Activated CD8-positive, alpha-beta memory T cell treated with anti-CD3 and anti-CD28 coated beads for 24 hours (primary cell): ENCODE results near the gene ALOX5AP.

Experiments
- DNase-seq: peaks from one replicate; pipeline ENCODE4 v3.0.0-alpha.2; 2020

Gene ALOX5AP

GRCh38 chr13:30773561-30773960 is 38.2 kb downstream of the ALOX5AP start:
- DNase-seq: no peak

DNA sequence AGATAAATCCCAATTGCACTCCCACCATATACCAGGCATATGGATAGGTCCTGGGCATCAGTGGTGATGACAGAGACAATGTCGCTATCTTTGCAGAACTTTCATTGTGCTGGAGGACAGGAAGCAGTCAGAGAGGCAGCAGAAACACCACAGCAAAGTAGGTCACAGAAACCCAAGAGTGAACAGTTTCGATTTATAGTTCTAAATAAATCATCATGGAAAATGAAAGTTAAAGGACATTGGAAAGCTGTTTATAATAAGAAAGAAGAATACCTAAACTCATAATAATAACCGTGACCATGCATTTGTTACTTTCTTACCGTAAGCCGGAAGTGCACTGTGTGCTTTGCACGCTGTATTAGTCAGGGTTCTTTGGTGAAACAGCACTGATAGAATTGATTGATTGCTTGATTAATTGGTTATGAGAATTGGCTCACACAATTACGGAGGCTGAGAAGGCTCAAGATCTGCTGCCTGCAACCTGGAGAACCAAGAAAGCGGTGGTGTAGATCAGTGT is 38.9 kb downstream of the ALOX5AP start:
- no peak for DNase-seq

GRCh38 chr13:30776661-30777060 is 41.3 kb downstream of the ALOX5AP start:
- no peak for DNase-seq

GRCh38 chr13:30779016-30779415 is 43.7 kb downstream of the ALOX5AP start:
- no peak for DNase-seq

DNA sequence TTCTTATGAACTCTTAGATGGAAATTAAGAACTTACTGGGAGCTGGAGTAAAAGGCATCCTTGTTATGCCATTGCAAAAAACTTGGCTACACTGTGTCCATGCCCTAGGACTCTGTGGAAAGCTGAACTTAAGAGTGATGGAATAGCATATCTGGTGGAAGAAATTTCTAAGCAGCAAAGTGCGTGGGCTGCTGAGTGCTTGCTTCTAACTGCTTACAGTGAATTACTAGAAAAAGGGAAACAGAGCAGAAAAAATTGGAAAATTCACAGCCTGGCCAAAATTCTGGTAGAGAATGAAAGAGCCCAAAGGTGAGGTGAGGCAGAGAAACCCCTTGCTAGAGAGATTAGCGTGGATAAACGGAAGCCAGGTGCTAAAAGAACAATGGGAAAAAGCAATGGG is 44.3 kb downstream of the ALOX5AP start:
- no peak for DNase-seq

DNA sequence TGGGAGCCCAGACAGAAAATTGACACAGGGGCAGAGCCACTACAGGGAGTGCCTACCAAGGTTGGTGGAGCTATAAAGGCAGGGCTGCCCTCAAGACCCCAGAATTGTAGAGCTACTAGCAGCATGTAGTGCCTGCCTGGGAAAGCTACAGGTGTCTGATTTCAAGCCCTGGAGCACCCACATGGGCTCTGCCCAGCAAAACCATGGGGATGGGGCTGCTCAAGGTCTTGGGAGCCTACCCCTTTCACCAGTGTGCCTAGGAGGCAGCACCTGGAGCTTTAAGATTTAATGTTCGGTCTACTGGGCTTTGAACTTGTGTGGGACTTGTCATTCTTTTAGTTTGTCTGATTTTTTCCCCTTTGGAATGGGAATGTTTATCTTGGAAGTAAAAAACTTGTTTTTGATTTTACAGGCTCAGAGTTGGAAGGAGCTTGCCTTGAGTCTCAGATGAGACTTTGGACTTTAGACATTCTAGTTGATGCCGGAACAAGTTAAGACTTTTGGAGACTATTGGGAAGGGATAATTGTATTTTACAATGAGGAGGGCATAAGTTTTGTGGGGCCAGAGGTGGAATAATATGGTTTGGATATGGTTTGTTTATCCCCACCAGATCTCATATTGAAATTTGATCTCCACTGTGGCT is 45.1 kb downstream of the ALOX5AP start:
- DNase-seq: no peak

GRCh38 chr13:30785191-30785850 is 50.0 kb downstream of the ALOX5AP start:
- no peak for DNase-seq

GRCh38 chr13:30786648-30787047 is 51.3 kb downstream of the ALOX5AP start:
- DNase-seq: no peak

- no peak for DNase-seq
These were observed 52.6 kb downstream of the ALOX5AP start for GRCh38 chr13:30787738-30788525.

GRCh38 chr13:30789166-30789862 is 54.0 kb downstream of the ALOX5AP start:
- DNase-seq: no peak

- DNase-seq: no peak
These were observed 55.2 kb downstream of the ALOX5AP start for GRCh38 chr13:30790592-30790991.

- no peak for DNase-seq
These were observed 56.1 kb downstream of the ALOX5AP start for GRCh38 chr13:30791354-30792001.

DNA sequence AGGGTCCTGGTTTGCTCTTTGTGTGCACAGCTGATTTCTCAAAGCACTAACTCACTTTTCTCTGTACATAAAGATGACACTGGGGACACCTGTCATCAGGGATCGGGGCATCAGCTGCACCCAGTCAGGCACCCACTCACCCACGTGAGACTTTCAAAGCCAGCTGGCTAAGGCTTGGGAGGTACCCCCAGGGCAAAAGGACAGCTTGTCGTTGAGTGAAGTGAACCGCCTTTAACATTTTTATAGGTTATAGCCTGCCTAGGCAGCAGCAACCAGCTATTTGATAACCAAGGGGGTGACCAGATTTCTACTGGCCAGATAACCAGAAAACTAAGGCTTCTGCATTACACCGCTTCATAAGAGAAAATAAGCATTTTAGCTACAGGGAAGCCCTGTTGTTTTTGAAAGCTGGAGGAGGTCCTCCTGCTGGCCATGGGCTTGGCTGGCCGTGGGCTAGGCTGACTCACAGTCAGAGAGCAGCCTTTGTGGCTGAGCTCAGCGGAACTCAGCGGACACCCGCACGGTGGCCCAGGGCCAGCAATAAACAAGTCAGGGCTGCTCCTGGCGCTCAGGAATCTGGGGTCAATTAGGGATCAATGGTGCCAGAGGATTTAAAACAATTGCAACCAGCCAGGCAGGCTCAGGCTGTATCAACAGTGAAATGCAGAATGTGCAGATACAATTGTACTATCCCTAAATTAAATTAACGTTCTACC is 57.1 kb downstream of the ALOX5AP start:
- no peak for DNase-seq

GRCh38 chr13:30796132-30796572 is 60.8 kb downstream of the ALOX5AP start:
- no peak for DNase-seq

- peak; percentile 62 for DNase-seq
These were observed 61.6 kb downstream of the ALOX5AP start for GRCh38 chr13:30796631-30797601.

DNA sequence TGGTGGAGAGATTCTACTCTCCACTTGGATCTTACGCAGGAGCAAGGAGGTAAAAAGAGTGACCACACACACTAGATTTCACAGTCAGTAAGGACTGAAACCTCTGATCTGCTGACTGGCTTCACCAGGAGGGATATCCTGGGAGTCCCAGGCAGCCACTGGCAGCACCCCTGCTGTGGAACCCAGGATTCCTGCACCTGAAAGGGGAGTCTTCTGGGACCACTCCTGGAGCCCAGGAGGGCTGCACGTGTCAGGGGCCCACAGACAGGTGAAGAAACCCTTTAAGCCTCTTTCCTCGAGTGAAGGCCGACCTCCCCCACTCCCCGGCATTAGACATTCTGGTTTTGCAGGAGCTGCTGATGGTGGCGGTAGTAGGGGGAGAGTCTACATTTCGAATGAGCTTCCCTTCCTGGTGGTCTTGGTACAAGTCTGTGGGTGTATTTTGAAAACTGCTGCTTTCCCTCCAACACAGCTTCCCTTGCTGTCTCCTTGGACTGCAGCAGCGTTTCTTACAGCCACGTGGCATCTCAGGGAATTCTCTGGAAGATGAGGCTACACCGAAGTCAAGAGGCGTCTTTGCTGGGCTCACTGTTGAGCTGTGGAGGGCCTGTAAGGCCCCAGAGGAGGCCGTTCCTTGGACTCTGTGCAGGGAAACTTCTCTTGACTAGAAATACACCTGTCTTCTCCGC is 62.6 kb downstream of the ALOX5AP start:
- no peak for DNase-seq

DNA sequence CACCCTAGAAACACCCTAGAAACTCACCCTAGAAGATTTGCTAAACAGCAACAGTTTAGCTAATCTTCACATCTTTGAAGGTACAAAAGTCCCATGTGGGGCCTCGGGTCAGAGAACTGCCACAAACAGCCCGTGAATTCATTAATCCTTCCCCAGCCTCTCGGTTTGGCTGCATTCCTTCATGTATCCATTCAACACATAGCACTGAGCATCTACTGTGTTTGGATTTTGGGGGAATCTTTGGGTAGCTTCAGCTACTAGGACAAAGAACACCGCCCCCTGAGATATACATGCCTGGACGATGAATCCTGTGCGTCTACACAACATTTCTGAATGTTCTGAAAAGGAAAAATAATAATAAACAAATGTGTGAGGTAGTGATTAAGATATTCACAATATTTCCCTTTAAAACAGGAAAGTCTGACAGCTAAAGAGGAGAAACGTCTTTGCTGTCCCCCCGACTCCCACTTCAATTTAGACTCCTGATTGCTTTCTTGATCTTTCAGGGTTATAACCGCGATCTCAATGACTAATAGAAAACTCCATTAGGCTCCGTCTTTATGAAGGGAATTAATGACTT is 63.5 kb downstream of the ALOX5AP start:
- DNase-seq: no peak

- no peak for DNase-seq
These were observed 64.0 kb downstream of the ALOX5AP start for GRCh38 chr13:30799356-30799824.

- no peak for DNase-seq
These were observed 64.8 kb downstream of the ALOX5AP start for GRCh38 chr13:30800107-30800506.
